H1 (cell line): ENCODE data around the gene MEFV. TPM values are rescaled to one million over a fixed set of nuclear protein-coding genes. Genes with fewer than 3 reads are reported as not detected.

Source experiments
- CTCF ChIA-PET: fragments of 300-600 bp; sonication (Branson Sonifier 250); formaldehyde crosslinking; loops from one replicate; lab custom pipeline; 2021; ENCODE audit not compliant: partially characterized antibody; lab: Charles Lee
- POLR2A ChIA-PET: fragments of 300-600 bp; sonication (Branson Sonifier 250); formaldehyde crosslinking; loops from one replicate; lab custom pipeline; 2021; ENCODE audit warnings: inconsistent platforms; ENCODE audit not compliant: partially characterized antibody; lab: Charles Lee
- DNase-seq, 2 experiments: peaks; one replicate each; pipeline versions ENCODE4 v3.0.0 to v3.0.0-alpha.2; 2010 to 2022; ENCODE audit warnings: low spot score in 2 of 2, low read depth in 1 of 2, mixed read lengths in 1 of 2
- FAIRE-seq: peaks from 2 replicates; lab custom pipeline; 2011; peaks lifted over from hg19 to GRCh38; lab: Jason Lieb, UNC
- H2AFZ ChIP-seq: 2 replicates; pipeline ENCODE4 v1.8.1; 2012; ENCODE audit warnings: low read length, inconsistent platforms
- H2AK5ac ChIP-seq: 2 replicates; pipeline ENCODE4 v1.6.1; 2013; ENCODE audit warnings: low read depth, low read length
- H2BK120ac ChIP-seq: replicated peaks from 2 replicates; pipeline ENCODE3; 2013; ENCODE audit warnings: low read depth, low read length, inconsistent platforms
- H2BK12ac ChIP-seq: 2 replicates; pipeline ENCODE4 v1.6.1; 2013; ENCODE audit warnings: low read depth, low read length
- H2BK15ac ChIP-seq: 2 replicates; pipeline ENCODE4 v1.6.1; 2013; ENCODE audit warnings: low read length
- H2BK20ac ChIP-seq: 2 replicates; pipeline ENCODE4 v1.6.1; 2013; ENCODE audit warnings: low read length
- H2BK5ac ChIP-seq: 2 replicates; pipeline ENCODE4 v1.6.1; 2013; ENCODE audit warnings: low read depth, low read length
- H3K14ac ChIP-seq: 2 replicates; pipeline ENCODE4 v1.6.1; 2013; ENCODE audit warnings: inconsistent platforms; ENCODE audit not compliant: insufficient read length
- H3K18ac ChIP-seq: 2 replicates; pipeline ENCODE4 v1.6.1; 2013; ENCODE audit warnings: low read length; ENCODE audit errors: extremely low read depth
- H3K23ac ChIP-seq: 2 replicates; pipeline ENCODE4 v1.6.1; 2013; ENCODE audit warnings: inconsistent platforms; ENCODE audit not compliant: insufficient read length
- H3K23me2 ChIP-seq: 2 replicates; pipeline ENCODE4 v1.6.1; 2013; ENCODE audit warnings: low read depth, low read length
- H3K27ac ChIP-seq: 2 replicates; pipeline ENCODE4 v1.6.1; 2011; ENCODE audit warnings: low read depth, low read length, inconsistent platforms
- H3K27me3 ChIP-seq, 4 experiments: replicated peaks in 1 of 4; 1 replicate in 1 of 4; 2 replicates in 3 of 4; pipeline versions ENCODE4 v1.6.1 to v1.8.1; 2011 to 2013; ENCODE audit warnings: low read length in 3 of 4, mild to moderate bottlenecking in 3 of 4, inconsistent platforms in 2 of 4, mixed read lengths in 2 of 4, moderate library complexity in 1 of 4; ENCODE audit not compliant: control insufficient read depth in 3 of 4, insufficient read depth in 3 of 4; ENCODE audit errors: extremely low read depth in 1 of 4
- H3K36me3 ChIP-seq, 4 experiments: 2 replicates each; pipeline versions ENCODE4 v1.6.1 to v1.8.1; 2011 to 2013; ENCODE audit warnings: mild to moderate bottlenecking in 4 of 4, low read length in 3 of 4, moderate library complexity in 2 of 4, control low read depth in 1 of 4, inconsistent platforms in 1 of 4; ENCODE audit not compliant: insufficient read depth in 4 of 4, control insufficient read depth in 2 of 4
- H3K4ac ChIP-seq: replicated peaks from 2 replicates; pipeline ENCODE3; 2013; ENCODE audit warnings: low read length, low read depth, mixed read lengths, inconsistent platforms; ENCODE audit not compliant: insufficient read length
- H3K4me1 ChIP-seq, 4 experiments: replicated peaks in 1 of 4; 1 replicate in 1 of 4; 2 replicates in 3 of 4; pipeline versions ENCODE4 v1.6.1 to v1.8.1; 2011 to 2013; ENCODE audit warnings: low read length in 3 of 4, inconsistent platforms in 2 of 4, mixed read lengths in 1 of 4; ENCODE audit not compliant: insufficient read depth in 4 of 4, control insufficient read depth in 3 of 4
- H3K4me2 ChIP-seq, 2 experiments: 2 replicates each; pipeline versions ENCODE4 v1.6.1 to v1.8.1; 2011 to 2013; ENCODE audit warnings: low read depth in 2 of 2, low read length in 2 of 2, control low read depth in 1 of 2, inconsistent platforms in 1 of 2, mild to moderate bottlenecking in 1 of 2; ENCODE audit not compliant: insufficient read depth in 1 of 2
- H3K4me3 ChIP-seq, 4 experiments: fragments of 200-600, 300-600 bp in 1 of 4; sonication (generic), shearing (Covaris generic), sonication (Bioruptor Twin) in 1 of 4; 2 replicates each; pipeline versions ENCODE4 v1.5.1 to v1.8.1; 2011 to 2016; ENCODE audit warnings: low read length in 4 of 4, low read depth in 3 of 4, control low read depth in 2 of 4, inconsistent platforms in 2 of 4, mild to moderate bottlenecking in 2 of 4, mixed read lengths in 1 of 4, moderate library complexity in 1 of 4; ENCODE audit not compliant: insufficient read depth in 2 of 4; ENCODE audit errors: extremely low read depth in 1 of 4
- H3K56ac ChIP-seq: replicated peaks from 2 replicates; pipeline ENCODE3; 2013; ENCODE audit warnings: low read depth, mild to moderate bottlenecking, mixed read lengths, low read length, inconsistent platforms; ENCODE audit not compliant: insufficient read length
- H3K79me1 ChIP-seq: 2 replicates; pipeline ENCODE4 v1.6.1; 2013; ENCODE audit warnings: low read depth, low read length, control low read depth
- H3K79me2 ChIP-seq, 2 experiments: 2 replicates each; pipeline versions ENCODE4 v1.6.1 to v1.8.1; 2012 to 2013; ENCODE audit warnings: low read length in 2 of 2, mild to moderate bottlenecking in 2 of 2, inconsistent platforms in 1 of 2; ENCODE audit not compliant: insufficient read depth in 2 of 2, control insufficient read depth in 1 of 2
- H3K9ac ChIP-seq, 4 experiments: replicated peaks in 1 of 4; 1 replicate in 1 of 4; 2 replicates in 3 of 4; pipeline versions ENCODE4 v1.6.1 to v1.8.1; 2011 to 2013; ENCODE audit warnings: low read depth in 3 of 4, low read length in 3 of 4, control low read depth in 2 of 4, mild to moderate bottlenecking in 2 of 4, moderate library complexity in 2 of 4, inconsistent platforms in 1 of 4; ENCODE audit errors: extremely low read depth in 1 of 4
- H3K9me3 ChIP-seq, 2 experiments: 2 replicates each; pipeline versions ENCODE4 v1.6.1 to v1.8.1; 2012 to 2013; ENCODE audit warnings: mild to moderate bottlenecking in 2 of 2, moderate library complexity in 2 of 2, control low read depth in 1 of 2, inconsistent platforms in 1 of 2, low read depth in 1 of 2, low read length in 1 of 2, mixed read lengths in 1 of 2; ENCODE audit not compliant: insufficient read depth in 2 of 2
- H4K20me1 ChIP-seq, 2 experiments: replicated peaks in 1 of 2; 2 replicates each; pipeline versions ENCODE3 to v1.8.1; 2011 to 2013; ENCODE audit warnings: inconsistent platforms in 2 of 2, low read length in 2 of 2, mild to moderate bottlenecking in 1 of 2; ENCODE audit not compliant: insufficient read depth in 2 of 2, control insufficient read depth in 1 of 2
- H4K5ac ChIP-seq: 2 replicates; pipeline ENCODE4 v1.6.1; 2013; ENCODE audit warnings: low read length, low read depth, mixed read lengths, inconsistent platforms; ENCODE audit not compliant: insufficient read length
- H4K8ac ChIP-seq: 2 replicates; pipeline ENCODE4 v1.8.0; 2013; ENCODE audit warnings: mild to moderate bottlenecking, moderate library complexity, low read length, inconsistent platforms; ENCODE audit not compliant: insufficient read depth; ENCODE audit errors: extremely low read depth
- H4K91ac ChIP-seq: replicated peaks from 2 replicates; pipeline ENCODE3; 2013; ENCODE audit warnings: low read length, mixed read lengths, inconsistent platforms; ENCODE audit not compliant: insufficient read length
- BACH1 ChIP-seq: IDR thresholded peaks from 2 replicates; pipeline ENCODE4 v1.6.1; 2012; ENCODE audit warnings: low read length, improper control_type of control experiment
- CEBPB ChIP-seq: IDR thresholded peaks from 2 replicates; pipeline ENCODE4 v1.6.1; 2012; ENCODE audit warnings: low read depth, low read length
- EGR1 ChIP-seq: IDR thresholded peaks from 2 replicates; pipeline ENCODE4 v1.6.1; 2011; ENCODE audit warnings: low read depth, low read length, borderline replicate concordance
- FOSL1 ChIP-seq: IDR thresholded peaks from 2 replicates; pipeline ENCODE4 v1.6.1; 2011; ENCODE audit warnings: mild to moderate bottlenecking, low read depth, low read length, moderate library complexity; ENCODE audit not compliant: insufficient read depth
- JUND ChIP-seq: IDR thresholded peaks from 2 replicates; pipeline ENCODE4 v1.6.1; 2011; ENCODE audit warnings: mild to moderate bottlenecking, improper control_type of control experiment, low read length
- POLR2AphosphoS5 ChIP-seq: IDR thresholded peaks from 2 replicates; pipeline ENCODE4 v1.6.1; 2011; ENCODE audit warnings: low read depth, low read length
- RNF2 ChIP-seq: fragments of 200-900, 300-1000 bp; sonication (generic); IDR thresholded peaks from 2 replicates; pipeline ENCODE4 v1.7.1; 2016; ENCODE audit warnings: borderline replicate concordance, low read depth, mild to moderate bottlenecking, antibody characterized with exemption, low read length; ENCODE audit not compliant: poor library complexity, severe bottlenecking; ENCODE audit errors: missing control alignments
- SIRT6 ChIP-seq: IDR thresholded peaks from one replicate; pipeline ENCODE4 v1.7.1; 2012; ENCODE audit warnings: low read length, inconsistent platforms
- YY1 ChIP-seq: IDR thresholded peaks from 2 replicates; pipeline ENCODE4 v1.6.1; 2011; ENCODE audit warnings: low read depth, mild to moderate bottlenecking, low read length
- WGBS, 2 experiments: shearing (Covaris generic) in 1 of 2; methylation state at CpG; one replicate each; pipeline versions ENCODE4 v1.1.6 to v1.1.7; 2013 to 2015; ENCODE audit warnings: low lambda C conversion rate in 2 of 2, mixed read lengths in 2 of 2, inconsistent platforms in 1 of 2, low coverage in 1 of 2, missing lambda C conversion rate in 1 of 2; ENCODE audit not compliant: insufficient replicate concordance in 2 of 2, insufficient coverage in 1 of 2, insufficient read length in 1 of 2; ENCODE audit errors: extremely low coverage in 1 of 2, missing lambda C conversion rate in 1 of 2; 5-methylcytosine and 5-hydroxymethylcytosine counted together
- polyA plus RNA-seq, 7 experiments: library from polyadenylated mRNA; depleted of rRNA in 3 of 7; stranded (reverse) in 5 of 7; unstranded in 2 of 7; fragments of >200 nt in 5 of 7; fragments of 200-250 nt in 2 of 7; gene quantifications; 1 replicate in 5 of 7; 2 replicates in 1 of 7; 4 replicates in 1 of 7; pipeline versions ENCODE4 v1.2.1 to v1.2.3, GENCODE V29; 2011 to 2013; ENCODE audit warnings: missing spikeins in 2 of 7, mixed read lengths in 2 of 7
- total RNA-seq: library from RNA; stranded (reverse); fragmentation: NEBNext Ultra II Directional; extraction: Animal tissue kit (Norgen Biotek cat#: 25700); gene quantifications from 2 replicates; pipeline ENCODE4 v1.2.1, GENCODE V29; 2021
- TF ChIP-seq, protein P1 (sequence below): IDR thresholded peaks from 2 replicates; pipeline ENCODE4 v1.6.1; 2011; ENCODE audit warnings: low read depth, mild to moderate bottlenecking, low read length; ENCODE audit not compliant: insufficient read depth

The MEFV gene
- total and polyA plus RNA-seq, 2 of the 8 experiments (the other 6 are each of a cell fraction or from before 2014, with no cell fraction given) = 0.03 TPM; not detected in 1

DNA sequence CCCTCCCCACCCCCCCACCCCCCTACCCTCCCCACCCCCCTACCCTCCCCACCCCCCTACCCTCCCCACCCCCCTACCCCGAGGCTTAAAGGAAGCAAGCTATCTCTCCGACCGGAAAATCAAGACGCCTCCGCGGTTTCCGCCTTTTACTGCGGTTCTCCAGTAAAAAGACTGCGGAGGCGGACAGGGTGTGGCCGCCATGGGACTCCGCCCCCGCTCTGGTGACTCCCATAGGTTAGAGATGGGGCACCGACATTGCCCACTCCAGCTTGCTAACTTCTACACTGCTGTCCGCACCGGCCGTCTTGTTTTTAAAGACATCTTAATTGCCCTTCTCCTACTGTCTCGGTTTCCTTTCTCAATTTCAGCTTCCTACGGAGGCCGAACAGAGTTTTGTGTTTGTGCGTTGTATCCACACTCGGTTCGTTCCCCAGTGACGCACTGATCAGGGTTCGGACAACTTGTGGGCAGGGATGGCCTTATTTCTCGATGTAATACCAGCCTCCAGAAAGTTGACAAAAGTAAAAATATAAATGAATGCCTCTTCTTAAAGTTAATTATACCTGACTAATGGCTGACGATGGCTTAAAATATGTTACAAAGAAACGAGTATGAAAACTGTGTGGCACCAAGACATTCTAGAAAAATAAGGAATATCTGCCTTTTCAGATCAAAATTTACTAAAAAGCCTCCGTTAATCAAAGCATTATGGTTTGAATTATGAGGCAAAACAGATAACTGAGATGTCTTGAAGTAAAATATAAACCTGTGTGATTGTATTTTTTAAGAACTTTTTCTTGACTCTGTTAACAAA, 20.4 kb downstream of the MEFV start:
- Histone ChIP-seq H3K23ac (no peak overlapping the region), H3K4me3 (peak overlapping the region in 1 of 4 experiments; percentile 24; a peak in 1 of 8 replicates), H2BK15ac (no peak overlapping the region), H2AFZ (no peak overlapping the region), H2BK5ac (no peak overlapping the region), H3K4me2 (no peak overlapping the region; a peak in 1 of 4 replicates), H4K20me1 (no peaks in the 10 kb centered on the region), H2AK5ac (no peak overlapping the region), H3K14ac (no peak overlapping the region), H3K23me2 (peaks cover 4% of the 10 kb centered on the region), H3K27me3 (no peaks in the 10 kb centered on the region; a peak in 2 of 7 replicates), H2BK12ac (no peak overlapping the region), H3K9ac (no peak overlapping the region), H2BK120ac (no peak overlapping the region), H4K91ac (no peak overlapping the region), H4K5ac (no peak overlapping the region), H3K36me3 (peaks cover 15 to 24% (median 18%) of the 10 kb centered on the region in 4 experiments), H4K8ac (no peak overlapping the region), H3K79me1 (peaks cover 3% of the 10 kb centered on the region; the same call in 1 of the 2 replicates), H3K9me3 (peaks cover 3 to 13% of the 10 kb centered on the region in 2 experiments; a peak in 3 of 4 replicates), H3K18ac (no peak overlapping the region), H3K27ac (no peak overlapping the region), H3K79me2 (peaks cover 0 to 5% of the 10 kb centered on the region in 2 experiments; a peak in 1 of 4 replicates), H3K4me1 (peaks cover 0 to 4% (median 0%) of the 10 kb centered on the region in 4 experiments; a peak in 2 of 7 replicates), H2BK20ac (no peak overlapping the region), H3K56ac (no peak overlapping the region), H3K4ac (no peak overlapping the region)
- DNase-seq (peak in 1 of 2 experiments; percentile 49), FAIRE-seq (no peak)
- ChIA-PET CTCF (interaction anchor here (1.1 to 1.3 kb wide), 2 partner anchors 9 to 17 kb away, joined by 3 read pairs; no protein-coding TSS in a partner anchor), POLR2A (interaction anchor here (0.8 to 1.9 kb wide), 3 partner anchors 12 to 49 kb away, joined by 3 to 7 read pairs (median 3); no protein-coding TSS in a partner anchor)
- 90% methylated on average over 28 of the region's 29 CpGs; no CpG with 5 or more reads in 1 of the 2 experiments for WGBS, 2 experiments
- TF ChIP-seq CEBPB (no peak), POLR2AphosphoS5 (no peak), EGR1 (no peak), JUND (no peak), FOSL1 (no peak), BACH1 (no peak), YY1 (no peak), RNF2 (no peak), SIRT6 (no peak)
- TF ChIP-seq, protein P1, sequence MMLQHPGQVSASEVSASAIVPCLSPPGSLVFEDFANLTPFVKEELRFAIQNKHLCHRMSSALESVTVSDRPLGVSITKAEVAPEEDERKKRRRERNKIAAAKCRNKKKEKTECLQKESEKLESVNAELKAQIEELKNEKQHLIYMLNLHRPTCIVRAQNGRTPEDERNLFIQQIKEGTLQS = no peak
